Motor neuron (in vitro differentiated cells): Measurements from ENCODE around the gene FLNC. TPM values are rescaled to one million over a fixed set of nuclear protein-coding genes. Genes with fewer than 3 reads are reported as not detected.

ENCODE experiments used
- ATAC-seq, 8 experiments: fragments of 200-7000 bp; cut with Tn5 transposase; replicated peaks in 6 of 8; 2 replicates each; pipeline ENCODE4 v1.8.0; 2021; ENCODE audit warnings: mild to moderate bottlenecking in 8 of 8, moderate library complexity in 8 of 8
- H3K27ac ChIP-seq, 2 donors: fragments of 250-450 bp; sonication (Bioruptor Pico); 2 replicates each; pipeline ENCODE4 v1.9.0; 2021; ENCODE audit warnings: antibody characterized with exemption in 2 of 2, mild to moderate bottlenecking in 2 of 2, moderate library complexity in 1 of 2
- H3K4me1 ChIP-seq, 2 donors: fragments of 250-450 bp; sonication (Bioruptor Pico); replicated peaks in 1 of 2; 2 replicates each; pipeline ENCODE4 v1.6.1; 2021; ENCODE audit warnings: antibody characterized with exemption in 2 of 2, mild to moderate bottlenecking in 2 of 2, moderate library complexity in 1 of 2
- H3K4me3 ChIP-seq, 5 donors: fragments of 250-450 bp; sonication (Bioruptor Pico); 2 replicates each; pipeline ENCODE4 v1.9.0; 2021; ENCODE audit warnings: antibody characterized with exemption in 5 of 5, mild to moderate bottlenecking in 5 of 5, moderate library complexity in 4 of 5
- WGBS, 10 experiments: fragments of 450-650 bp; shearing (Covaris generic); methylation state at CpG; one replicate each; pipeline ENCODE4 v1.0.0; 2022; 5-methylcytosine and 5-hydroxymethylcytosine counted together
- in situ Hi-C, 9 experiments: fragments of 400-800 bp; cut with MboI; loops; one replicate each; pipeline ENCODE4 v1.15.0; 2021; ENCODE audit warnings: low sequenced_read_pairs in 9 of 9, low pct_unique_long_range_greater_than_20kb in 2 of 9; ENCODE audit not compliant: unreplicated experiment in 9 of 9
- total RNA-seq, 8 experiments: library from RNA; unstranded; fragments of 300-600 nt; gene quantifications; 2 replicates each; pipeline versions ENCODE4 v1.2.3 to v1.2.4, GENCODE V29; 2022

Gene FLNC
- total RNA-seq, 8 experiments from 2014 or later: 1.7 to 157 (median 25.9) TPM

DNA sequence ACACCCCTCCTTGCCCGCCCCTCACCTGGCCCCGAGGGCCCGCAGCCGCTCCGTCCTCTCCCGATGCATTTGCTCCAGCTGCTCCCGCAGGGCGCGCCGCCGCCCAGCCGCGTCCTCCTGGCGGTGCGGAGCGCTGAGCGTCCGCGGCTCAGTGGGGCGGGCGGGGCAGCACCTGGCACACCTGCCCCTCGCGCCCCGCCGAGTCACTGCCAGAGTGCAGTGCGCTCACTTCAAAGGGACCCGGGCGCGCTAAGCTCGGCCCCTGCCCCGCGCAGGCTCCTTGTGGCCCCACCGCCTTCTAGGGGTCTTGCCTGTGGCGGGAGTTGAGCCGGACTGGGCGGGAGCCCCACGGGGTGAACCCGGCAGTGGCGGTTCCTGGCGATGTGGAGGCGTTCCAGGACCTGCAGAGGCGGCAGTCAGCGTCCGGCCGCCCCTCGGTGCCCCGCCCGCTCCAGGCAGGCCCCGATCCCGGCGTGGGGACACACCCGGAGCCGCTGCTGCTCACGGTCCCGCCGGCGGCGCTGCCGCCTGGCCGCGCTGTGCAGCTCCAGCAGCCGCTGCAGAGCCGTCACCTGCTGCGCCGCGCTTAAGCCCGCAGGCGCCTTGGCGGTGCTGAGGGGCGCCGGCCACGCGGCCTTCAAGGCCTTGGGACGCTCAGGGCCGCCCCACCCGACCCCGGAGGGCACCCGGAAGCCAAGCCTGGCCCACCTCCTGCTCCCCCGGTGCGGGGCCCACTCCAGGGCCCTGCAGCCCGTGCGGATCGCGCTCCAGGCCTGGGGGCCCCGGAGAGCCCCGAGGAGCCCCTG lies 39.1 kb downstream of the FLNC start:
- in situ Hi-C loops: no loop called here

DNA sequence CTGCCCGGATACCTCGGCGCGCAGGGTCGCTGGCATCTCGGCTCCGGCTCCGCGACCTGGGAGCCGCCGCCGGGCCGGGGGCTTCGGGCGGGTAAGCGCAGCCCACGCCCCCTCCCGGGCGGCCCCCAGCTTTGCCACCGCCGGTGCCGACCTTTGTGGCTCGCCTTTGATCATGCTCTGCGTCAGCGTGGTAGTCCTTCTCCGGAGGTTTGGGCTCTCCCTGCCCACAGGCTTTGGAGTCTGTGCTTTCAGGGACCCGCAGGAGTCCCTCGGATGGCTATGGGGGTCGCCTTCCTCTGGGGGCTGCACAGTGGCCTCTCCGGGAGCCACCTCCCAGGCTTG lies 39.7 kb downstream of the FLNC start:
- WGBS, 10 experiments: 0 to 17% (median 12%) methylated on average over 2 to 10 of the region's 30 CpGs; no CpG with 5 or more reads in 7 of the 10 experiments
- in situ Hi-C loops: no loop called here
- H3K4me1 ChIP-seq: peaks cover 9 to 16% of the 10 kb centered on the region in 2 donors
- peak in 2 of 8 experiments; percentile 9 to 13 for ATAC-seq
- peak overlapping the region; percentile 21 to 39 (median 35) for H3K4me3 ChIP-seq
- H3K27ac ChIP-seq: no peak overlapping the region

More for the DNA sequence above, 39.1 kb downstream of the FLNC start:
- WGBS, 10 experiments: 0 to 6% (median 4%) methylated on average over 2 to 7 of the region's 86 CpGs; no CpG with 5 or more reads in 7 of the 10 experiments
- Histone ChIP-seq H3K4me1 (peaks cover 9 to 14% of the 10 kb centered on the region in 2 donors), H3K27ac (no peak overlapping the region), H3K4me3 (peak overlapping the region; percentile 21 to 39 (median 35))
- peak; percentile 83 to 91 (median 86) for ATAC-seq

DNA sequence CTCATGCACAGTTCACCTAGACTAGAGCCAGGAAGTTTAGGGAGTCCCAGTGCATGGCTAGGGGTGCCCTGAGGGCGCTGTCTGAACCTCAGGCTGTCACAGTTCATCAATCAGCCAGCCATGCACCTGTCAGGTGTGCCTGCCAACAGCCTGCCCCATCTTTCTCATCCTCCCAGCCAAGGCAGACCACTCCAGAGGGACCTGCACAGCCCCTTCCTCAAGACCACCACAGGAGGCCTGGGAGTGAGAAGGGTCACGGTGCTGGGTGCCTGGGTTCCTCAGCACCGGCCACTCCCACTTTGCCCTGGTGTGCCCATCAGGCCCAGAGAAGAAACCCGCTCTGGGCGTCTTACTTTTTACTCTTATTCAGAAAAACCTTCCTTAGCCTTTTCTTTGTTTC lies 40.8 kb downstream of the FLNC start:
- Histone ChIP-seq H3K27ac (no peak overlapping the region), H3K4me3 (no peak overlapping the region), H3K4me1 (peaks cover 9 to 16% of the 10 kb centered on the region in 2 donors)
- no peak for ATAC-seq
- in situ Hi-C loops: no loop called here
- 80 to 100% (median 100%) methylated on average over 1 to 4 of the region's 5 CpGs; no CpG with 5 or more reads in 3 of the 10 experiments for WGBS, 10 experiments

DNA sequence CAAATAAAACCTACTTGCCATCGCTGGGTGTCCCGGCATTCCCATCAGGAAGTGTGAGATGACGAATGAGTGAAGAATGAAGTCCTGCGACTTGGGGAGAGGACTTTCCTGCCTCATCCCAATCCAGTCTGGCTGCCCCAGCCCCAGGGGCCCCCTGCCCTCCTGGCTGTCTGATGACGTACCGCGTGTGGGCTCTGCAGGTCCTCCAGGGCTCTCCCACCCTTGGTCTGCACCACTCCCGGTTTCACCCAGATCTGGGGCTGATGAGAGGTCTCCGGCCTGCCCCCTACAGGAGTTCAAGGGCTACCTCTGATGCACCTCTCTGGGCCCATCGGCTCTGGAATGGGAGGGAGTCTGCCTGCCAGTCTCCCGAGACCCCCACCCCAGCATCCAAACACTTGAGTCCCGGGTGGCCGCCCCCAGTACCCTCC lies 42.2 kb downstream of the FLNC start:
- 40 to 100% (median 68%) methylated on average over 1 to 3 of the region's 13 CpGs; no CpG with 5 or more reads in 6 of the 10 experiments for WGBS, 10 experiments
- Histone ChIP-seq H3K27ac (no peak overlapping the region), H3K4me3 (no peak overlapping the region), H3K4me1 (peaks cover 9 to 16% of the 10 kb centered on the region in 2 donors)
- in situ Hi-C loops: no loop called here
- no peak for ATAC-seq

DNA sequence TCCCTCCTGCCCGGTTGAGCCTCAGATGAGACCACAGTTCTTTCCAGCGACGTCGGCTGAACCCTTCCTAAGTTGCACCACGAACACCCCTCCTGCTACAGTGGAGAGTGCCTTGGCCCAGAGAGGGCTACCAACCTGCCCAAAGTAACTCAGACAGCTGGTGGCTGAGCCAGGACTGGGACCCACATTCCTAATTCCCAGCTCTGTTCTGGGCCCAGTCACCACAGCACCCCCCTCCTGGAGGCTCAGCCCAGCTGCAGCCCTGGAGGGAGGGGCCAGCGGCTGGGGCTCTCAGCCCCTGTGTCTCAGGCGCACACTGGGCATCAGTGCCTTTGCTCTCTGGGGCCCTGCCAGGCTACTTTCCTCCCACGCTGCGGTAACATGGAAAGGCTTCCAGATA lies 43.0 kb downstream of the FLNC start:
- in situ Hi-C loops: no loop called here
- no peak overlapping the region for H3K27ac ChIP-seq
- ATAC-seq: no peak
- 46 to 100% (median 100%) methylated on average over 1 to 4 of the region's 9 CpGs; no CpG with 5 or more reads in 5 of the 10 experiments for WGBS, 10 experiments
- no peak overlapping the region for H3K4me3 ChIP-seq
- H3K4me1 ChIP-seq: peaks cover 9 to 15% of the 10 kb centered on the region in 2 donors

DNA sequence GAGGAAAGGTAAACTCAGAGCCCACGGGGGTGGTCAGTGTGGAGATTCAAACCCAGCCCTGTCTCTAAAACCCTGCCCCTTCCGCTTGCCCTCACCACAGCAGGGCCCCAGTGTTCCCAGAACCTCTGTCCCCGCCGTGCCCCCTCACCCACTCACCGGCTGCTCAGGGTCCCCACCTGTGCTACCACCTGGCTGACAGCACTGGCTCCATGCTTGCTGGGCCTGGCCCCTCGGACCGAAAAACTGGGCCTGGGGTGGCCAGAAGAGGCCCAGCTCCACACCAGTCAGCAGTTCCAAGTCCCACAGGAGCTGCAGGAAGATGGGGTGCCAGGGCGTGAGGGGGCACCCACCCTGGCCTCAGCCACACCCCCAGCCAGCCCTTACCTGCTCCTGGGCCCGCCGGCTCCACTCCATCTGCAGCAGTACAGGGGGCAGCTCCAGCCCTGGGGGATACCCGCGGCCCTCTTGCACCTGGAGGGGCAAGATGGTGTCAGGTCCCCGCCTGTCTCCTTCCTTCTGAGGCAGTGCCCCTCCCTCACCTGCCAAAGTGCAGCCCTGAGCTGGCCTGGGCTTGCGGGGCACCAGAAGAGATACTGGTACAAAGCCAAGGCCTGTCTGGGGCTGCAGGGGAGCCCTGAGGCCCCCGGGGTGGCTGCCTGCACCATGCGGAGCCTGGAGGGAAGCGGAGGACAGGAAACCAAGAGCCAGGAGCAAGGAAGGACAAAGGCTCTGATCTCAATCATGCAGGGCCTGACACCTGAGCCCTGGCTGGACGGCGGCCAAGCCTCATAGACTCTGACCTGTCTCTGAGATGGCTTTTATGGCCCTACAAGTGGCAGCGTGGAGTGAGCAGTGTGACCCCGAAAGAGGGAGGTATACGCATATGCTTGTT lies 44.2 kb downstream of the FLNC start:
- H3K4me3 ChIP-seq: no peak overlapping the region
- no peak overlapping the region for H3K27ac ChIP-seq
- 61 to 89% (median 83%) methylated on average over 1 to 5 of the region's 22 CpGs; no CpG with 5 or more reads in 6 of the 10 experiments for WGBS, 10 experiments
- peak in 1 of 8 experiments; percentile 9 for ATAC-seq
- H3K4me1 ChIP-seq: peaks cover 3 to 7% of the 10 kb centered on the region in 2 donors
- in situ Hi-C loops: loop anchor here in 5 of 9 experiments (25.0 kb wide), 4 partner anchors 262 to 462 kb away; partner anchors contain the start of genes HILPDA (in 1 of the 5) and IMPDH1 (in 1 of the 5)

DNA sequence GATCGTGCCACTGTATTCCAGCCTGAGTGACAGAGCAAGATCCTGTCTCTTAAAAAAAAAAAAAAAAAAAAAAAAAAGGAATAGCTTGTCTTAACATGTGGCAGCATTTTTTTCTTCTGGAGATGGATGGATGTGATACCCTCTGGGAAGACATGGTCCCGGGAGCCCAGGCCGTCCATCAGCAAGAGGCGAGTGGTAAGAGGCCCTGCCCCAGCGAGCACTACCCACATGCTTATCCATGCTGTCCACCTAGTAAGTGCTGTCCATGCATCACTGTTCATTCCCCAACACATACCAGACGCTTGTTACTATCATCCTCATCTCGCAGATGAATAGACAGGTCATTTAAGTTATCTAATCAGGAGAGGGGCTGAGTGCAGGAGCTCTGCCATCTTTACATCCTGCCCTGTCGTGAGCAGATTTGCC lies 45.3 kb downstream of the FLNC start:
- ATAC-seq: no peak
- in situ Hi-C loops: loop anchor here in 5 of 9 experiments (25.0 kb wide), 4 partner anchors 263 to 463 kb away; partner anchors contain the start of genes HILPDA (in 1 of the 5) and IMPDH1 (in 1 of the 5)
- WGBS, 10 experiments: 17 to 100% (median 73%) methylated on average over 1 to 5 of the region's 8 CpGs; no CpG with 5 or more reads in 1 of the 10 experiments
- H3K4me3 ChIP-seq: no peak overlapping the region
- peaks cover 0 to 11% of the 10 kb centered on the region in 2 donors for H3K4me1 ChIP-seq
- H3K27ac ChIP-seq: no peak overlapping the region

DNA sequence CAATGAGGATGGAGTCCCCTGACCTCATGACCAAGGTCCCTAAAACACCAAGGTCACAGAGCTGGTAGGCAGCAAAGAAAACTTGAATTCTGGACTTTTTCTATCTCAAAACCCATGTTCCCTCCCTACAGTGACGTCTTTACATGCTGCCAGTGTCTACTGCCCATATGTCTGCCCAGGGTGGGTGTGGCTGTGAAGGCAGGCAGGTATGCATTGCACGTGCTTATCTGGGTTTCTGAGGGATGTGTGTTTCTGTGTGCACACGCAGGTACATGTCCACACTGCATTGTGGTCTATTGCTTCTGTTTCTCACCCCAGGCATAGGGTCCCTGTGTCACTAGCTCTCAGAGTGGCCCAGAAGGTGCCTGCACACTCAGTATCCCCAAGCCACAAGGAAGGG lies 45.9 kb downstream of the FLNC start:
- WGBS, 10 experiments: 20 to 100% (median 28%) methylated on average over 1 to 2 of the region's 3 CpGs; no CpG with 5 or more reads in 7 of the 10 experiments
- ATAC-seq: no peak

DNA sequence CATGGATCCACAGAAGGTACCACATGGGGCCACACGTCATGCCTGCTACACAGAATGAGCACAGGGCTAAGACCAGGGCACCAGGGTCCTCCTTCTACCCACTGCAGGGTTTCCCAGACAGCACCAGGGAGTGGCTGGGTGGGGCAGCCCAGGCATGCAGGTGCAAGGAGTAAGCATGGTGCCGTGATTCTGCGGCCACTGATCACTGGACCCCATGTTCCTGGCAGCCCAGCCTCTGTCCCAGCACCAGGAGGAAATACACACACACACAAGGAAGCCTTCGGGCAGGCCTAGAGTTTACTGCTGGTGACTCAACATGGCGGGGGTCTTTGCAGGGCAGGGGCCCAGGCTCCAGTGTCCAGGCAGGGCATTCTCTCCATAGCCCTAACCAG lies 46.4 kb downstream of the FLNC start:
- H3K4me1 ChIP-seq: peaks cover 0 to 11% of the 10 kb centered on the region in 2 donors
- no peak overlapping the region for H3K27ac ChIP-seq
- in situ Hi-C loops: loop anchor here in 5 of 9 experiments (25.0 kb wide), 4 partner anchors 264 to 464 kb away; partner anchors contain the start of genes HILPDA (in 1 of the 5) and IMPDH1 (in 1 of the 5)
- WGBS, 10 experiments: 35 to 83% methylated on average over 1 to 2 of the region's 5 CpGs; no CpG with 5 or more reads in 8 of the 10 experiments
- H3K4me3 ChIP-seq: no peak overlapping the region
- ATAC-seq: no peak

More for the DNA sequence above, 45.9 kb downstream of the FLNC start:
- Histone ChIP-seq H3K4me3 (no peak overlapping the region), H3K4me1 (peaks cover 0 to 11% of the 10 kb centered on the region in 2 donors), H3K27ac (no peak overlapping the region)
- in situ Hi-C loops: loop anchor here in 5 of 9 experiments (25.0 kb wide), 4 partner anchors 264 to 464 kb away; partner anchors contain the start of genes HILPDA (in 1 of the 5) and IMPDH1 (in 1 of the 5)

DNA sequence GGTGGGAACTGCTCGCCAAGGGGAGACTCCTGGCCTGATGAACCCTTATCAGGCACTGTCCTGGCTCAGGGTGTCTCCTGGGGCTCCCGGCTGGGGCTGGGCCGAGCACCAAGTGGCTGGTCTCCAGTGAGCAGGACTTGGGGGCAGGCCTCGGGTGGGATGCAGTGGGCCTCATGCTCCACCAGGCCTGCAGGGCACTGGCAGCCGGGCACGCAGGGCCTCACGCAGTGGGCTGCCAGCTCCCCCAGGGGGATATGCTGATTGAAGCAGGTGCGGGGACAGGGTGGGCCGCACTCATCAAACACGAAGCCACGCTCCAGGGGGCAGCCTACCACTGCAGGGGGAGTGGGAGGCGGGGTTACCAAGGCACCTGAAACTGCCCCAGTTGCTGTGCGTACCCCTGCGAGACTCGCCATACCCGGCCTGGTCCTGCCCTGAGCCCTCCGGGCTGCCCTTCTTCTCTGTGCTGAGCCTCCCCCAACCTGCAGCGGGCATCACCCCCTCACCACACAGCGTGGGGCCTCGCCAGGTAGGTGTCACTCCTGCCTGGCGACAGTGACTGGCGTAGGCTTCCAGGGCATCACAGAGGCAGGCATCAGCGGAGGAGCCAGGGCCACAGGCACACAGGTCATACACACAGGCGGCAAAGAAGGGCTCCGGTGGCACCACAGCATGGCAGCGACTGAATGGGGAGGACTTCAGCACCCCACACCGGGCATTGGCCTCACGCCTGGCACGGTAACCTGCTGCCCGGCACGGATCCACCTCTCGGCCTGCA lies 47.0 kb downstream of the FLNC start:
- 94 to 100% methylated on average over 2 to 6 of the region's 32 CpGs; no CpG with 5 or more reads in 8 of the 10 experiments for WGBS, 10 experiments
- Histone ChIP-seq H3K4me3 (no peak overlapping the region), H3K27ac (no peak overlapping the region), H3K4me1 (peaks cover 0 to 11% of the 10 kb centered on the region in 2 donors)
- in situ Hi-C loops: loop anchor here in 5 of 9 experiments (25.0 kb wide), 4 partner anchors 265 to 465 kb away; partner anchors contain the start of genes HILPDA (in 1 of the 5) and IMPDH1 (in 1 of the 5)
- ATAC-seq: no peak

DNA sequence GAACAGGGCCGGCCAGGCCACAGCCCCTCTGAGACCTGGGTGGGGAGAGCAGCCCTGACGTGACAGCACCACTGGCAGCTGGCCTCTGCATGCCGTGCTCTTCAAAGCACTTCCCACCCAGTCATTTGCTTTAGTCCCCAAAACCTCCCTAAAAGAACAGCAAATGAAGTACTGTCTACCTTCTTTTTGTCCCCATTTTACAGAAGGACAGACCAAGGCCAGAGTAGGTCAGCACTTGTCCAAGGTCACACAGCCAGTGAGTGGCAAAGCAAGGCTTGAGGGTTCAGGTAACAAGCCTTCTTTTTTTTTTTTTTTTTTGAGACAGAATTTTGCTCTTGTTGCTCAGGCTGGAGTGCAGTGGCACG lies 47.5 kb downstream of the FLNC start:
- WGBS, 10 experiments: 29 to 83% (median 67%) methylated on average over 1 to 3 of the region's 4 CpGs; no CpG with 5 or more reads in 4 of the 10 experiments
- ATAC-seq: no peak
- H3K4me1 ChIP-seq: peaks cover 0 to 11% of the 10 kb centered on the region in 2 donors
- in situ Hi-C loops: loop anchor here in 5 of 9 experiments (25.0 kb wide), 4 partner anchors 265 to 465 kb away; partner anchors contain the start of genes HILPDA (in 1 of the 5) and IMPDH1 (in 1 of the 5)
- H3K4me3 ChIP-seq: no peak overlapping the region
- H3K27ac ChIP-seq: no peak overlapping the region
